DOHH2 (cell line): ENCODE measurements around the gene LARGE1.

Experiments
- H3F3A ChIP-seq: fragments of 200-600 bp; sonication (generic), shearing (Covaris generic); 2 replicates; pipeline ENCODE4 v1.6.0; 2016; ENCODE audit warnings: antibody characterized with exemption, mild to moderate bottlenecking; ENCODE audit not compliant: control insufficient read depth, insufficient read depth
- H3K27ac ChIP-seq: fragments of 200-600 bp; sonication (generic); 2 replicates; pipeline ENCODE4 v1.5.1; 2014; ENCODE audit warnings: low read depth, mild to moderate bottlenecking, low read length, moderate library complexity
- H3K27me3 ChIP-seq: fragments of 200-600 bp; sonication (generic); 2 replicates; pipeline ENCODE4 v1.6.1; 2014; ENCODE audit warnings: mild to moderate bottlenecking, low read length, mixed read lengths; ENCODE audit not compliant: control insufficient read depth
- H3K36me3 ChIP-seq: fragments of 200-600 bp; sonication (generic); 2 replicates; pipeline ENCODE4 v1.6.1; 2014; ENCODE audit warnings: mild to moderate bottlenecking, low read length, moderate library complexity, mixed read lengths; ENCODE audit not compliant: control insufficient read depth
- H3K4me1 ChIP-seq: fragments of 200-600 bp; sonication (generic); 2 replicates; pipeline ENCODE4 v1.6.1; 2014; ENCODE audit warnings: mild to moderate bottlenecking, low read length, mixed read lengths; ENCODE audit not compliant: control insufficient read depth
- H3K4me2 ChIP-seq: fragments of 200-600 bp; sonication (generic); 2 replicates; pipeline ENCODE4 v1.6.0; 2014; ENCODE audit warnings: mild to moderate bottlenecking, low read length, moderate library complexity
- H3K4me3 ChIP-seq: fragments of 200-600 bp; sonication (generic); 2 replicates; pipeline ENCODE4 v1.5.1; 2014; ENCODE audit warnings: mild to moderate bottlenecking, low read length, mixed read lengths
- H3K79me2 ChIP-seq: fragments of 200-600 bp; sonication (generic); 2 replicates; pipeline ENCODE4 v1.6.1; 2014; ENCODE audit warnings: mild to moderate bottlenecking, low read length, mixed read lengths; ENCODE audit not compliant: control insufficient read depth
- H3K9me2 ChIP-seq: fragments of 200-600 bp; sonication (generic); replicated peaks from 2 replicates; pipeline ENCODE4 v1.6.1; 2014; ENCODE audit warnings: mild to moderate bottlenecking, low read length, mixed read lengths; ENCODE audit not compliant: control insufficient read depth
- H3K9me3 ChIP-seq: fragments of 200-600 bp; sonication (generic); 2 replicates; pipeline ENCODE4 v1.6.1; 2014; ENCODE audit warnings: antibody characterized with exemption, low read length, mixed read lengths; ENCODE audit not compliant: control insufficient read depth, insufficient read depth
- H4K20me1 ChIP-seq: fragments of 200-600 bp; sonication (generic); 2 replicates; pipeline ENCODE4 v1.6.0; 2014; ENCODE audit warnings: low read depth, mild to moderate bottlenecking, antibody characterized with exemption, low read length, moderate library complexity; ENCODE audit not compliant: control insufficient read depth, insufficient read depth
- EZH2phosphoT487 ChIP-seq: fragments of 200-600 bp; sonication (generic); IDR thresholded peaks from 2 replicates; pipeline ENCODE4 v1.6.1; 2017; ENCODE audit warnings: borderline replicate concordance, mild to moderate bottlenecking, antibody characterized with exemption, low read length, moderate library complexity, mixed read lengths
- TF ChIP-seq, protein P1 (sequence below): fragments of 200-600 bp; sonication (generic); IDR thresholded peaks from one replicate; pipeline ENCODE4 v1.5.1; 2014; ENCODE audit warnings: antibody characterized with exemption, mild to moderate bottlenecking, low read depth, low read length; ENCODE audit not compliant: poor library complexity, severe bottlenecking

The LARGE1 gene

DNA sequence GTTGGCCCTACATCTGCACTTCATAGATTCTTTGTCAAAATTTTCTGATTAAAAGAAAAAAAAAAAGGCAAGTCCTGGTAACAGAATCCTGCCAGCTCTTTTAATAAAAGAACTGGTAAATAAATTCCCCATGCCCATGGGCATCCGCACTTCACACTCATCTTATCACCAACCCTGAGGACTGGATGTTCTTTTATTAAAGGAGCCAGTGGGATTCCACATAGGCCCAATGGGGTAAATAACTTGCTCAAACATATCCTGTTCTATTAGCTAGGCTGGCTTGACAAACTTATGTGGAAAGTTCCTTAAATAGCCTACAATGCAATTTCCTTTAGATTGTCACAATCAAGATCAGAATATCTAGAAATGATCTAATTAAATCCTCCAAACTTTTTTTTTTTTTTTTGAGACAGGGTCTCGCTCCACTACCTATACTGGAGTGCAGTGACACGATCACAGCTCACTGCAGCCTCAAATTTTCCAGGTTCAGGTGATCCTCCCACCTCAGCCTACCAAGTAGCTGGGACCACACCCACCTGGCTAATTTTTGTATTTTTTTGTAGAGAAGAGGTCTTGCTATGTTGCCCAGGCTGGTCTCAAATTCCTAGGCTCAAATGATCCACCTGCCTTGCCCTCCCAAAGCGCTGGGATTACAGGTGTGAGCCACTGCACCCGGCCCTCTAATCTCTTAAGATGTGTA lies 380.9 kb downstream of the LARGE1 start:
- no peak for TF ChIP-seq EZH2phosphoT487
- TF ChIP-seq, protein P1, sequence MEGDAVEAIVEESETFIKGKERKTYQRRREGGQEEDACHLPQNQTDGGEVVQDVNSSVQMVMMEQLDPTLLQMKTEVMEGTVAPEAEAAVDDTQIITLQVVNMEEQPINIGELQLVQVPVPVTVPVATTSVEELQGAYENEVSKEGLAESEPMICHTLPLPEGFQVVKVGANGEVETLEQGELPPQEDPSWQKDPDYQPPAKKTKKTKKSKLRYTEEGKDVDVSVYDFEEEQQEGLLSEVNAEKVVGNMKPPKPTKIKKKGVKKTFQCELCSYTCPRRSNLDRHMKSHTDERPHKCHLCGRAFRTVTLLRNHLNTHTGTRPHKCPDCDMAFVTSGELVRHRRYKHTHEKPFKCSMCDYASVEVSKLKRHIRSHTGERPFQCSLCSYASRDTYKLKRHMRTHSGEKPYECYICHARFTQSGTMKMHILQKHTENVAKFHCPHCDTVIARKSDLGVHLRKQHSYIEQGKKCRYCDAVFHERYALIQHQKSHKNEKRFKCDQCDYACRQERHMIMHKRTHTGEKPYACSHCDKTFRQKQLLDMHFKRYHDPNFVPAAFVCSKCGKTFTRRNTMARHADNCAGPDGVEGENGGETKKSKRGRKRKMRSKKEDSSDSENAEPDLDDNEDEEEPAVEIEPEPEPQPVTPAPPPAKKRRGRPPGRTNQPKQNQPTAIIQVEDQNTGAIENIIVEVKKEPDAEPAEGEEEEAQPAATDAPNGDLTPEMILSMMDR = no peak
- Histone ChIP-seq H3K27me3 (no peaks in the 10 kb centered on the region), H3K9me3 (no peaks in the 10 kb centered on the region), H3F3A (no peaks in the 10 kb centered on the region), H3K9me2 (no peaks in the 10 kb centered on the region), H3K4me1 (no peaks in the 10 kb centered on the region), H3K79me2 (no peaks in the 10 kb centered on the region), H3K4me3 (no peak overlapping the region), H3K4me2 (no peak overlapping the region), H4K20me1 (no peaks in the 10 kb centered on the region), H3K27ac (no peak overlapping the region), H3K36me3 (no peaks in the 10 kb centered on the region)

DNA sequence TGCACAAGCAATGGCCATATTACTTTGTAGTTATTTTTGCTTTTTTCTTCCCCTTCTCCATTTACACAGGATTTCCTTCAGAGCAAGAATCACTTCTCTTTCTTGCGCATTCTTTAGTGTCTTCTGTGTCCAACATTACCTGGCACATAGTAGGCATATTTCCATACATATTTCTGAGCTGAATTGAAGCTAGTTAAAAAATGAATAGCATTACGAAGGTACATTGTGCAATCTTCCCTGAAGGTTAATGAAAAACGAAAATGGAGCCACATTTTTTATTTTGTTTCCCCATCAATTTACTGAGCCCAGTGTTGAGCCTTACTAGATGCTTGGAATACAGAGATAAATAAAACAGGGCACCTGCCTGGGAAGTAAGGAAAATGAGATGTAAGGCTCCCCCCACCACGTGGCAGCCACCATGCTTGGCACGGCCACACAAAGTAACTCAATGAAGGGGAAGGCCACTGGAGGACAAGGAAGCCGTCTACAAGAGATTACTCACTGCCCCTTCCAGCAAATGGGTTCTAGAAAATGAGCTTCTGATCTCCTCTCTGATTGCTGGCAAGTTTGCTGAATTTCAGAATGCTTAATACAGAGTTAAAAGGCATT lies 381.9 kb downstream of the LARGE1 start:
- no peaks in the 10 kb centered on the region for H3K27me3 ChIP-seq
- H3K4me3 ChIP-seq = no peak overlapping the region
- H3K4me2 ChIP-seq = no peak overlapping the region
- no peaks in the 10 kb centered on the region for H4K20me1 ChIP-seq
- no peaks in the 10 kb centered on the region for H3F3A ChIP-seq
- H3K27ac ChIP-seq = no peak overlapping the region
- H3K9me3 ChIP-seq = no peaks in the 10 kb centered on the region
- TF ChIP-seq, protein P1 = no peak
- no peak for TF ChIP-seq EZH2phosphoT487
- H3K9me2 ChIP-seq = no peaks in the 10 kb centered on the region
- H3K4me1 ChIP-seq = no peaks in the 10 kb centered on the region
- no peaks in the 10 kb centered on the region for H3K79me2 ChIP-seq
- H3K36me3 ChIP-seq = no peaks in the 10 kb centered on the region

DNA sequence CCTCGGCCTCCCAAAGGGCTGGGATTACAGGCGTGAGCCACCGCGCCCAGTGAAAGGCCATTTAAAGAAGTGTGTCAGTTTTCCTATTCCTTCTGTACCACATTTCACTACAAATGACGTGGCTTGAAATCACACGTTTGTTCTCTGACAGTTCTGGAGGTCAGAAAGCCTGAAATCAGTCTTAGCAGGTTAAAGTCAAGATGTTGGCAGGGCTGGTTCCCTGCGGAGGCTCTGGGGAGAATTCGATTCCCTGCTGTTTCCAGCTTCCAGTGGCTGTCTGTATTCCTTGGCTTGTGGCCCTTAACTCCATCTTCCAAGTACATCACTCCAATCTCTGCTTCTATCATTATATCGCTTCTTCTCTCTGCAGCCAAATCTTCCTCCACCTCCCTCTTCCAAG lies 383.2 kb downstream of the LARGE1 start:
- H4K20me1 ChIP-seq = no peaks in the 10 kb centered on the region
- H3K27me3 ChIP-seq = no peaks in the 10 kb centered on the region; the same call in 1 of the 2 replicates
- no peaks in the 10 kb centered on the region for H3F3A ChIP-seq
- no peaks in the 10 kb centered on the region for H3K9me3 ChIP-seq
- no peaks in the 10 kb centered on the region for H3K9me2 ChIP-seq
- no peaks in the 10 kb centered on the region for H3K4me1 ChIP-seq
- H3K79me2 ChIP-seq = no peaks in the 10 kb centered on the region
- no peak for TF ChIP-seq EZH2phosphoT487
- TF ChIP-seq, protein P1 = no peak
- H3K36me3 ChIP-seq = no peaks in the 10 kb centered on the region
- no peak overlapping the region for H3K4me2 ChIP-seq
- no peak overlapping the region for H3K4me3 ChIP-seq
- no peak overlapping the region for H3K27ac ChIP-seq
